ENCODE measurements around the gene KDM8. TPM values are rescaled to one million over a fixed set of nuclear protein-coding genes. Genes with fewer than 3 reads are reported as not detected.
"Not testable (repeated sequence)": the region's sequence is repeated elsewhere in the genome, so short reads cannot be mapped to it uniquely, and the experiment has no call there.

KDM8 gene
- total and polyA plus RNA-seq, 2 experiments from 2014 or later = 5.1 to 5.7 TPM

- no peak for TF ChIP-seq ZNF462 (CRISPR knock-in tag; IDR thresholded peaks at IDR 0.05)
These were observed 44.7 kb downstream of the KDM8 start (continued) for GRCh38 chr16:27248036-27248435.

GRCh38 chr16:27248886-27249285, 45.6 kb downstream of the KDM8 start:
- not testable (repeated sequence) for H3K27me3 Mint-ChIP-seq (ENCODE audit: insufficient read depth, low read depth, poor library complexity); H3K4me1 ChIP-seq (ENCODE audit: insufficient read depth); H3K4me2 ChIP-seq; H3K4me1 Mint-ChIP-seq; H3K36me3 Mint-ChIP-seq (ENCODE audit: low read depth); H3K9me2 ChIP-seq (ENCODE audit: insufficient read depth); H3K79me2 ChIP-seq (replicated peaks; ENCODE audit: insufficient read depth); ATAC-seq; H3K36me3 ChIP-seq (ENCODE audit: insufficient read depth); H3F3A ChIP-seq (replicated peaks; ENCODE audit: low read depth); H3K9me3 Mint-ChIP-seq; H3K4me3 ChIP-seq; H3K27ac ChIP-seq (ENCODE audit: low read depth); DNase-seq (ENCODE audit: low spot score); H3K27me3 ChIP-seq (ENCODE audit: insufficient read depth); H3K27ac Mint-ChIP-seq; H3K4me3 Mint-ChIP-seq; H4K20me1 ChIP-seq (replicated peaks; ENCODE audit: insufficient read depth); H2AFZ ChIP-seq

- no peaks in the 10 kb centered on the region for H3K4me1 Mint-ChIP-seq
- H3K4me3 ChIP-seq = no peak overlapping the region
- no peak overlapping the region; the same call in 1 of the 2 replicates for H3K27ac Mint-ChIP-seq
- no peak overlapping the region for H3K4me2 ChIP-seq
- peaks cover 5% of the 10 kb centered on the region for H3K27me3 Mint-ChIP-seq (ENCODE audit: insufficient read depth, low read depth, poor library complexity)
- H3K79me2 ChIP-seq (replicated peaks; ENCODE audit: insufficient read depth) = no peaks in the 10 kb centered on the region
- no peak overlapping the region for H3K27ac ChIP-seq (ENCODE audit: low read depth)
- no peaks in the 10 kb centered on the region; the same call in none of the 3 replicates for H3K36me3 Mint-ChIP-seq (ENCODE audit: low read depth)
- ATAC-seq = no peak
- no peaks in the 10 kb centered on the region for H3K36me3 ChIP-seq (ENCODE audit: insufficient read depth)
- H3K4me3 Mint-ChIP-seq = no peak overlapping the region
- H4K20me1 ChIP-seq (replicated peaks; ENCODE audit: insufficient read depth) = no peaks in the 10 kb centered on the region
- no peaks in the 10 kb centered on the region for H3K9me2 ChIP-seq (ENCODE audit: insufficient read depth)
- no peaks in the 10 kb centered on the region; the same call in 2 of the 3 replicates for H3K9me3 Mint-ChIP-seq
- no peaks in the 10 kb centered on the region for H3K4me1 ChIP-seq (ENCODE audit: insufficient read depth)
- H3K27me3 ChIP-seq (ENCODE audit: insufficient read depth) = no peaks in the 10 kb centered on the region
- no peaks in the 10 kb centered on the region for H3F3A ChIP-seq (replicated peaks; ENCODE audit: low read depth)
- DNase-seq (ENCODE audit: low spot score) = no peak
- H2AFZ ChIP-seq = no peak overlapping the region
- TF ChIP-seq STAT1 (IDR thresholded peaks at IDR 0.05; ENCODE audit: unreplicated experiment) = no peak
- TF ChIP-seq ETS1 (IDR thresholded peaks at IDR 0.05) = no peak
- no peak for TF ChIP-seq EZH2 (IDR thresholded peaks at IDR 0.05; ENCODE audit: low read depth, unreplicated experiment)
- TF ChIP-seq ZNF331 (CRISPR knock-in tag; IDR thresholded peaks at IDR 0.05; ENCODE audit: low read depth) = no peak
- TF ChIP-seq NANOG (IDR thresholded peaks at IDR 0.05; ENCODE audit: borderline replicate concordance) = no peak
- TF ChIP-seq POLR2AphosphoS5 (IDR thresholded peaks at IDR 0.05; ENCODE audit: low read depth) = no peak
- TF ChIP-seq JUNB (IDR thresholded peaks at IDR 0.05; ENCODE audit: unreplicated experiment) = no peak
- TF ChIP-seq CTCF (conservative IDR thresholded peaks at IDR 0.05; ENCODE audit: low read depth in 2 of 2) = no peak
- TF ChIP-seq EZH2phosphoT487 (IDR thresholded peaks at IDR 0.05; ENCODE audit: unreplicated experiment) = no peak
- no peak for TF ChIP-seq CREB1 (CRISPR knock-in tag; IDR thresholded peaks at IDR 0.05; ENCODE audit: low read depth)
These were observed 48.3 kb downstream of the KDM8 start for GRCh38 chr16:27251541-27252205.
